Endometrium (tissue), 2 donors: ENCODE measurements around the gene LEP.

ENCODE experiments used
- FAIRE-seq: peaks from 2 replicates; lab custom pipeline; 2012; peaks lifted over from hg19 to GRCh38; lab: Jason Lieb, UNC
- donor health status: control.
- donor health status: control.

The LEP gene

GRCh38 chr7:128247108-128247507 is 6.0 kb downstream of the LEP start:
- no peak for FAIRE-seq

- no peak for FAIRE-seq
Observed at GRCh38 chr7:128247640-128248194, 6.6 kb downstream of the LEP start.

DNA sequence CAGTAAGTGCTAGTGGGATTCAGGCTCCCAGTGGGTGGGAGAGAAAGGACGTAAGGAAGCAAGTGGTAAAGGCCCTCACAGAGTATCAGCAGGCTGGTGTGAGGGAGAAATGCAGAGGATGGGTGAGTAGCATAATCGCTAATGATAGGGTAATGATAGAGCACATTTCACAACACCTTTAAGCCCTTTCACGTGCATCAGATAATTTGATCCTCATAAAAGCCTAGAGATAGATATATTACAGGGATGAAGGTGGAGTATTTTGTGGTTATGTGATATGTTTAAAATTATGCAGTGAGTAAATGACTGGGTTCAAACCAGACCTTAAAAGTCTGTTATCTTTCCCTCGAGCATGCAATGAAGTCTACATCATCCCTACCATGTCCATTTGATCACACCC is 10.3 kb downstream of the LEP start:
- FAIRE-seq = no peak

DNA sequence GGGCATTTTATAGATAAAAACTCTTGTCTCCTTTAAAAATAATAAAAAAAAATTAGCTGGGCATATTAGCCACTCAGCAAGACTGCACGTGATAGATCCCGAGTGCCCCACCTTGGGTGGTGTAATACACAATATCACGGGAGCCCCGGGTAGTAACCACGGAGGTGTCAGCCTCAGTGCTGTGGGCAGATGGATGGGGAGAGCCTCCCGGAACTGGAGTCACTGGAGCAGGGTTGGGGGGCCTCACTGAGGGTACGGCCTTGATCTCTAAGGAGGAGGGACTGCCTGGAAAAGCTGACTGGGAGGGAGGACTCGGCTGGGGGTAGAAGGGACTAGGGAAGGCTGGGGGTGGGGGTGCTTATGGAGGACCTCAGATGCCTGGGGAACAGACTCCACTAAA is 12.6 kb downstream of the LEP start:
- FAIRE-seq = no peak

DNA sequence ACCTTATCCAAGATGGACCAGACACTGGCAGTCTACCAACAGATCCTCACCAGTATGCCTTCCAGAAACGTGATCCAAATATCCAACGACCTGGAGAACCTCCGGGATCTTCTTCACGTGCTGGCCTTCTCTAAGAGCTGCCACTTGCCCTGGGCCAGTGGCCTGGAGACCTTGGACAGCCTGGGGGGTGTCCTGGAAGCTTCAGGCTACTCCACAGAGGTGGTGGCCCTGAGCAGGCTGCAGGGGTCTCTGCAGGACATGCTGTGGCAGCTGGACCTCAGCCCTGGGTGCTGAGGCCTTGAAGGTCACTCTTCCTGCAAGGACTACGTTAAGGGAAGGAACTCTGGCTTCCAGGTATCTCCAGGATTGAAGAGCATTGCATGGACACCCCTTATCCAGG is 13.4 kb downstream of the LEP start:
- no peak for FAIRE-seq

GRCh38 chr7:128255271-128255670 is 14.2 kb downstream of the LEP start:
- FAIRE-seq = no peak

GRCh38 chr7:128257458-128257857 is 16.4 kb downstream of the LEP start:
- FAIRE-seq = no peak

GRCh38 chr7:128259131-128260061 is 18.3 kb downstream of the LEP start:
- no peak for FAIRE-seq

GRCh38 chr7:128260069-128260795 is 19.2 kb downstream of the LEP start:
- FAIRE-seq = no peak

- FAIRE-seq = no peak
Observed at GRCh38 chr7:128262273-128263028, 21.4 kb downstream of the LEP start.

DNA sequence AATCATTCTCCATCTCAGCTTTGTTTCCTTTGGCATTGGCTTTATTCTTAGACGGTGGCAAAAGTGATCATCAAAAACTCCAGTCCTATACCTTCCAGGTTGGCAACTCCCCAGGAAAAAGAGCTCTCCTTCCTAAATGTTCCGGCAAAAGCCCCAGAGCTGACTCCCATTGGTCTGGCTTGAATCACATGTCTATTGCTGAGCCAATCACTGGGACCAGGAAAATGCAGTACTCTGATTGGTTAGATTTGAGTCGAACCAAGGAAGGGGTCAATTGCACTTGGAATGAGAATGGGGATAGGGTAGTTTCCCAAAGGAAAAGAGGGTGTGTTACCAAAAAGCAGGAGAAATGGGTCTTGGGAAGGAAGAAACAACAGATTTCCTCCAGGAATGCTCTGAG is 22.3 kb downstream of the LEP start:
- no peak for FAIRE-seq

DNA sequence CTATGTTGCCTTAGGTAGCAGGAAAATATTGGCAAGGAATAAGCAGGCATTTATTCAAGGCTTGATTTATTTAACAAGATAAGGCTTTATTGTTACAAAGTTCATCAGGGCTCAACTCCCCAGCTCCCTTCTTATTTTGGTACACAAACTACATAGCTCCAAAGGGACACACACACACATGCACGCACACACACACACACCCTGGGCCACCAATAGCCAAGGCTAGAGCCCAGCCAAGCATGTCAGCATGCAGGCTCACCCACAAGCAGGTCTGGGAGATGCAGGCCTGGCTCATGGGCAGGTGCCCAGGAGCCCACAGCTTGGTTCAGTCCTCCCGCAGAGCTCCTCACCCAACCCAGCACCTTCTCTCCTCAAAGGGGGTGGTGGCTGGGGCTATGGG is 23.4 kb downstream of the LEP start:
- FAIRE-seq = no peak

- no peak for FAIRE-seq
Observed at GRCh38 chr7:128265156-128265905, 24.3 kb downstream of the LEP start.

GRCh38 chr7:128265906-128266300 is 24.8 kb downstream of the LEP start:
- no peak for FAIRE-seq

DNA sequence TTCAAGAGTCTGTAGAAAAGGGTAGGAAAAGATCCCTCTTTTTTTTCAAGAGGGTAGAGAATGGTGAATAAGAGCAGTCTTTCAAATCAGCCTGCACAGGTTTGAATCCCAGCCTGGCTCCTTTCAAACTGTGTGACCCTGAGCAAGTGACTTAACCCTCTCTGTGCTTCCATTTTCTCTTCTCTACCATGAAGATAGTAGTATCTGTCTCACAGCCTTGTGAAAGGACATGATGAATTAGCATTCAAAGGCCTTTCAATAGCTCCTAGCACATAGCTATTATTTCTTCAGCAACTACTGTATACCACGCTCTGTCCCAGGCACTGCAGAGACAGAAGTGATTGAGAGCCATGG is 25.4 kb downstream of the LEP start:
- FAIRE-seq = no peak

- FAIRE-seq = no peak
Observed at GRCh38 chr7:128266883-128267594, 26.0 kb downstream of the LEP start.

- no peak for FAIRE-seq
Observed at GRCh38 chr7:128267595-128267924, 26.5 kb downstream of the LEP start.

- FAIRE-seq = no peak
Observed at GRCh38 chr7:128268233-128268632, 27.2 kb downstream of the LEP start.

DNA sequence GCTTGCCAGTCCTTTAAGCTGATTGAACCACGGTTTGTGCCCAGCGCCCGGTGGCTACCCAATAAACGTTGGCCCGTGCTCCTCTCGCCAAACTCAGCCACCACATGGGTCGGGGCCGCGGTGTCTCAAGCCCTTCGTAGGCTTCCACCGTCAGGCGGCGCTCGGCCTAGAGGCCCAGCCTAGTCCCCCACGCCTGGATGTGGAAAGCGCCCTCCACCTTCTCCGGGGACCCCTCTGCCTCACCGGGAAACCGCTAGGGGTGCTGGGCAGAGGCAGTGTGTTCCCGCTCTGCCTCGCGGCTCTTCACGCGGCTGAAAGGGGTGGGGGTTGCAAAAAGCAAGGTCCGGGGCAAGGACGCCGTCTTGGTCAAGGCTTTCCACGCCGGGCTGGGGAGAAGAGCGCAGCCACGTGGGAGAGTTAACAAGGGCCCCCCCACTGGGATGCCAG is 29.8 kb downstream of the LEP start:
- no peak for FAIRE-seq

DNA sequence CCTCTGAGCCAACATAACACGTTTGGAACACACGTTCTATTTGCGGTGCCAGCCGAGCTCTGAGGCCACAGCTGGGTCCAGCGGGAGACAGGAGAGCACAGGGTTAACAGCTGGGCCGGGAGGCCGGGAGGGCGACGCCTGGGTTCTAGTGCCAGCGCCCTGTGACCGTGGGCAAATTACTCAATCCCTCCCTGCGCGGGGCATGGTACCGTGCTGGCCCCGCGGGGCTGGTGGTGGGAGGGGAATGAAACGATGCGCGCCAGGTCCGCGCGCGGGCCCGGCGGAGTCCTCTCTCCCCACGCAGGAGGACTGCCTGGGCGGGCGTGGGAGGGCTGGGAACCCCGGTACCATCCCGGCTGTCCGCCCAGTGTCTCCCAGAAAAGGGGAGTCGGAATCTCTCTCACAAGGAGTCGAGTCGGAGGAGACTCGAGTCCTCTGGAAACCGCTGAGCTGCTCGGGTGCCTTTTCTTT is 30.4 kb downstream of the LEP start:
- no peak for FAIRE-seq

DNA sequence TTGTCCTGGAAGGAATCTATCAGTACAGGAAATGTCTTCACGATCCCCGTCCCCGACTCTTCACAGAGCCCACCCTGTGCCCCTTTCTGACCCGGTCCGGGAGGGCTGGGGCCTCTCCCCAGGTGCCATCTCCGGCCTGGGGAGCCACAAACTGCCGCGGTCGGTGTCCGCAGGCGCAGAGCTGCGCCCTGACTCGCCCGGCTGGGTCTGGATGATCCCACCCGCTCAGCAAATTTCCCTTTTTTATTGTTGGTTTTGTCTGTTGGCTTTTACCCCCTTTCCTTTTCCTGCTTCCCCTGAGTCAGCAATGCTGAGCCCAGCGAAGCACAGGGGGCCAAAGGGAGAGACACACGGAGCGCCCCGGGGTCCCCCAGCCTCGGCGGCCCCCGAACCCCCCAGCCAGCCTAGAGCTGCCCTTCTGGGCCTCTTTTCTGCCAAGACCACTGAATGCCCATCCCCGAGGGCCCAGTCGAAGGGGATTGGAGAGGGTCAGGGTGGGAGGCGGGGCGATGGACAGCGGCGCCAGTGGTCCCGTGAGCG is 30.9 kb downstream of the LEP start:
- FAIRE-seq = no peak
